ENCODE data around the gene TMEM184B.

GRCh38 chr22:38291201-38291777, 18.5 kb upstream of the TMEM184B start:
- TF ChIP-seq EZH2 (IDR thresholded peaks at IDR 0.05): no peak
- no peak for TF ChIP-seq CTCF (IDR thresholded peaks at IDR 0.05)
